ENCODE measurements around the gene ELMO1. TPM values are rescaled to one million over a fixed set of nuclear protein-coding genes. Genes with fewer than 3 reads are reported as not detected.

ELMO1 gene
- total and polyA plus RNA-seq, 10 of the 15 experiments (the other 5 are each of a cell fraction or from before 2014, with no cell fraction given): 22.6 to 85.9 (median 56.6) TPM

GRCh38 chr7:37117292-37117691 lies 331.4 kb downstream of the ELMO1 start (continued):
- no peak for TF ChIP-seq PBX3 (IDR thresholded peaks at IDR 0.05; ENCODE audit: insufficient replicate concordance, low read depth, low read length)
- no peak for TF ChIP-seq SREBF1 (IDR thresholded peaks at IDR 0.05; ENCODE audit: low read length)
- no peak for TF ChIP-seq CREB1 (IDR thresholded peaks at IDR 0.05; ENCODE audit: low read depth)
- TF ChIP-seq ZBED1 (IDR thresholded peaks at IDR 0.05; ENCODE audit: borderline replicate concordance): no peak
- TF ChIP-seq RUNX3 (IDR thresholded peaks at IDR 0.05; ENCODE audit: low read length): no peak

- TF ChIP-seq LARP7 (IDR thresholded peaks at IDR 0.05): no peak
- TF ChIP-seq EED (IDR thresholded peaks at IDR 0.05; ENCODE audit: low read depth): no peak
- no peak for TF ChIP-seq SREBF1 (IDR thresholded peaks at IDR 0.05; ENCODE audit: low read length)
- TF ChIP-seq STAT3 (IDR thresholded peaks at IDR 0.05; ENCODE audit: low read depth, low read length): no peak
- WGBS (ENCODE audit: insufficient coverage, insufficient replicate concordance, low lambda C conversion rate, missing lambda C conversion rate): 100% methylated on average over 1 of the region's 1 CpG
- Histone ChIP-seq H3K4me2 (ENCODE audit: control insufficient read depth, insufficient read depth) (no peak overlapping the region), H3K27me3 (replicated peaks in 1 of 2; ENCODE audit: control insufficient read depth in 2 of 2, insufficient read depth in 2 of 2, low read length in 1 of 2) (no peaks in the 10 kb centered on the region), H3K4me3 (no peak overlapping the region), H2AFZ (ENCODE audit: control insufficient read depth, low read depth, low read length) (no peak overlapping the region), H3K79me2 (ENCODE audit: control insufficient read depth, insufficient read depth, low read length) (no peaks in the 10 kb centered on the region), H3K36me3 (ENCODE audit: control insufficient read depth in 2 of 2, insufficient read depth in 2 of 2, low read length in 1 of 2) (peaks cover 0 to under 1% of the 10 kb centered on the region in 2 experiments; a peak in 1 of 4 replicates), H4K20me1 (ENCODE audit: control insufficient read depth, insufficient read depth) (no peaks in the 10 kb centered on the region), H3K27ac (ENCODE audit: control insufficient read depth, insufficient read depth) (no peak overlapping the region), H3K9ac (ENCODE audit: control insufficient read depth, insufficient read depth, low read length) (no peak overlapping the region), H3K9me3 (replicated peaks; ENCODE audit: control insufficient read depth, insufficient read depth, low read length) (no peaks in the 10 kb centered on the region), H3K4me1 (ENCODE audit: control insufficient read depth, insufficient read depth, low read length) (no peaks in the 10 kb centered on the region)
- ATAC-seq (no peak), FAIRE-seq (no peak), DNase-seq (ENCODE audit: low read depth, low spot score) (no peak)
- CTCF ChIA-PET: interaction anchor here (0.9 to 1.0 kb wide), 2 partner anchors 9 to 18 kb away, joined by 4 to 8 read pairs; no protein-coding TSS in a partner anchor
- POLR2A ChIA-PET: interaction anchor here (0.7 to 0.9 kb wide), 2 partner anchors 28 to 136 kb away, joined by 3 read pairs; no protein-coding TSS in a partner anchor
- SMC1A ChIA-PET (ENCODE audit: uncharacterized antibody, unreplicated experiment): interaction anchor here (0.6 to 2.4 kb wide), 3 partner anchors 9 to 66 kb away, joined by 3 to 7 read pairs (median 4); no protein-coding TSS in a partner anchor
- in situ Hi-C loops (cut with MboI) (no loop called here), intact Hi-C loops (cut with micrococcal nuclease; ENCODE audit: unreplicated experiment) (no loop called here)
- BruUV-seq (replicated peaks): no TSS peak
- RAD21 ChIA-PET (ENCODE audit: unreplicated experiment): interaction anchor here (1.4 kb wide), 1 partner anchor 66 kb away, joined by 3 read pairs; no protein-coding TSS in a partner anchor
Observed at GRCh38 chr7:37116093-37116701, 332.5 kb downstream of the ELMO1 start.

Data from GM12878 (cell line).